ENCODE results near the gene CDC37.
A peak's percentile ranks its signal among the peaks of the same experiment; 100 is the strongest.
"Not testable (repeated sequence)": the region's sequence is repeated elsewhere in the genome, so short reads cannot be mapped to it uniquely, and the experiment has no call there.

Gene CDC37

DNA sequence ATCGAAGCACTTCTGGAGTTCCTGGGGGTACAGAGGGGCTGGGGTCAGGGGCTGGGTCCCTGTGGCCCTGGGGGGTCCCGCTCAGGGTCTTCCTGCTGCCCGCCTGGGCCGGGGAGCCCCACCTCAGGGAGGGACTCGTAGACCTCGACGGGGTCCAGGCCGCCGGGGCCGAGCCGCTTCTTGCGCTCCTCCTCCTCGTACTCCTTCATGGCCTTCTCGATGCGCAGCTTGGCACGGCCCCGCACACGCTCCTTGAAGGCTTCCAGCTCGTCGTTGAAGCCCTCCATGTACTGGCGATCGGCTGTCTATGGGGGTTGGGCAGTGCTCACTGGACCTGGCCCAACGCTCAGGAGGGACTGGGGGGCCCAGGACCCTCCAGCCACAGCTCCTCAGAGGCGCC, 10.2 kb downstream of the CDC37 start:
- no peak for DNase-seq (ENCODE audit: low spot score)

DNA sequence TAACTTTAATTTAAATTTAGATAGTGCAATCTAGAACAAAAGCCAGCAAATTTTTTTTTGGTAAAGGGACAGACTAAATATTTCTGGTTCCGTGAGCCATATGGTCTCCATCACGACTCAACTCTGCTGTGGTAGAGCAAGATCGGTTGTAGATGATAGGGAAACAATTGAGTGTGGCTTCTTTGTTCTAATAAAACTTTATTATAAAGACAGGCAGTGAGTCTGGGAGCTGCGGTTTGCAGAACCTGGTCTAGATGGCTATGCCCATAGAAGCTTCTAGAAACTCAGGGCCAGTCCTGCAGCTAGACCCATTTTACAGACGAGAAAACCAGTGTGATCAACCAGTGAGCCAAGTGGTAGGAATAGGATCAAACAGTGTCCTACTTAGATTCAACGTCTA, 11.2 kb downstream of the CDC37 start:
- no peak for DNase-seq (ENCODE audit: low spot score)

DNA sequence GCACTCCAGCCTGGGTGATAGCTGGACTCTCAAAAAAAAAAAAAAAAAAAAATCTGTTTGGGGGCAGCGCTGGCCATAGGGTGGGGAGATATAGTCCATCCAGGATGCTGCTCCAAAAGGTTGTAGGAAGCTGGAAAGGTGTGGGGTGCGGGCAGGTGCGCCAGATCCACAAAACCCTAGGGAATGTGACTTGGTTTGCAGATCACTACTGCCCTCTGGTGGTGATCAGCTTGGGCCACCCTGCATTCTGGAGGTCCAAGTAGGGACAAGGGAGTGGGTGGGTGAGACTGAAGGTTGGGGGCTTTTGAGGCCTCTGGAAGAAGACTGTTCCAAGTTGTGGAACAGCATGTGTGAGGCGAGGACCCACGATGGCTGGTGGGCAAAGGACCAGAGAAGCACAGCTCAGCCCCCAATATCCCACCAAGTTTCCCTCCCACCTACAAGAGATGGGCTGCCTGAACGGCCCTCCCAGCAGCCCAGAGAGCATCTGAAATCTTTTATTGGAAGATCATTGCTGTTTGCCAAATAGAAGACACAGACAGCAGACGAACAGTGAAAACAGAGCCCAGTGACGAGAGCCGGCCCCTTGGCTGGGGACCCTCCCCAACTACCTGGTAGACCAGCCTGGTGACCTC, 12.6 kb downstream of the CDC37 start:
- peak; percentile 75 for DNase-seq (ENCODE audit: low spot score)

- DNase-seq (ENCODE audit: low spot score) = peak; percentile 35
These were observed 13.5 kb downstream of the CDC37 start for GRCh38 chr19:10389863-10390262.

DNA sequence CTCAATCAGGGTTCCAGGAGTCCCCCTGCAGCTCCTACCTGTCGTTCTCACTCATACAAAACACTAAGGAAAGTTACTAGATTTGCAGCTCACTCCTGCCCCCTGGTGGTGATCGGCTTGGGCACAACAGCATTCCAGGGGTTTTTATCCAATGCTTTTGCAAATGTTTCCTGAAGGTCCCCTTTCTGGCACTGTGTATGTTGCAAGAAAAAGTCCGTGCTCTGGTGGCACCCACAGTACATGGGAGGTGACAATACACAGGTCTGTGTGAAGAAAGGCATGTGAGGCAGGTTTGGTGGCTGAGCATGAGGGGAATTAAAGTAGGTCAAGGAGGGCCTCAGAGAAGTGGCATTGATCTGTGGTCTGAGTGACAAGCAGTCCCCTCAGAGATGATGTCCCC, 14.4 kb downstream of the CDC37 start:
- peak; percentile 89 for DNase-seq (ENCODE audit: low spot score)

GRCh38 chr19:10384580-10384979, 18.8 kb downstream of the CDC37 start:
- no peak for DNase-seq (ENCODE audit: low spot score)

- not testable (repeated sequence) for DNase-seq (ENCODE audit: low spot score)
These were observed 20.2 kb downstream of the CDC37 start for GRCh38 chr19:10383223-10383499.

GRCh38 chr19:10380313-10381102, 22.8 kb downstream of the CDC37 start, which contains the start of gene TYK2:
TYK2 (minus strand) TSS chr19:10380572; CDS start chr19:10378406, 2,166 bp downstream.
- DNase-seq (ENCODE audit: low spot score) = peak; percentile 99

- no peak for DNase-seq (ENCODE audit: low spot score)
These were observed 23.4 kb downstream of the CDC37 start for GRCh38 chr19:10379880-10380312.

GRCh38 chr19:10378124-10378523, 25.2 kb downstream of the CDC37 start:
- no peak for DNase-seq (ENCODE audit: low spot score)

DNA sequence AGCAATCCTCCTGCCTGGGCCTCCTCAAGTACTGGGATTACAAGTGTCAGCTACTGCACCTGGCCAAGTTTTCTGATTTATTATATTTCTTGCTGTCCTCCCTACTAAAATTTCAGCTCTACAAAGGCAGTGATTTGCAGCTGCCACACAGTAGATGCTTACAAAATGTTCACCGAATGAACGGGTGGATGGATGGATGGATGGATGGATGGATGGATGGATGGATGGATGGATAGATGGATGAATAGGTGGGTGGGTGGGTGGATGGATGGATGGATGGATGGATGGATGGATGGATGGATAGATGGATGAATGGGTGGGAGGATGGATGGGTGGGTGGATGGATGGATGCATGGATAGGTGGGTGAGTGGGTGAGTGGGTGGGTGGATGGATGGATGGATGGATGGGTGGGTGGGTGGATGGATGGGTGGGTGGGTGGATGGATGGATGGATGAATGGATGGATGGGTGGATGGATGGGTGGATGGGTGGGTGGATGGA, 26.2 kb downstream of the CDC37 start:
- not testable (repeated sequence) for DNase-seq (ENCODE audit: low spot score)

DNA sequence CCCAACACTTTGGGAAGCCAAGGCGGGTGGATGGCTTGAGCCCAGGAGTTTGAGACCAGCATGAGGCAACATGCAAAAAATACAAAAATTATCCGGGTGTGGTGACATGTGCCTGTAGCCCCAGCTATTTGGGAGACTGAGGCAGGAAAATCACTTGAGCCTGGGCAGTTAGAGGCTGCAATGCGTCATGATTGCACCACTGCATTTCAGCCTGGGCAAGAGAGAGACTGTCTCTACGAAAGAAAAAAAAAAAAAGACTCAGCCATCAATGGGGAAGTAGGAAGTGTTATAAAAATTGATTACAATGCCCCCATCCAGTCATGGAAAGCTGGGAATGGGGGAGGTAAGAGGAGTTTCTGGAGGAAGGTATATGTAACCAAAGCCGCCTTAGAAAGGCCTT, 28.4 kb downstream of the CDC37 start:
- no peak for DNase-seq (ENCODE audit: low spot score)

- no peak for DNase-seq (ENCODE audit: low spot score)
These were observed 30.7 kb downstream of the CDC37 start for GRCh38 chr19:10372690-10373089.

GRCh38 chr19:10368101-10368803, 35.1 kb downstream of the CDC37 start:
- DNase-seq (ENCODE audit: low spot score) = no peak

DNA sequence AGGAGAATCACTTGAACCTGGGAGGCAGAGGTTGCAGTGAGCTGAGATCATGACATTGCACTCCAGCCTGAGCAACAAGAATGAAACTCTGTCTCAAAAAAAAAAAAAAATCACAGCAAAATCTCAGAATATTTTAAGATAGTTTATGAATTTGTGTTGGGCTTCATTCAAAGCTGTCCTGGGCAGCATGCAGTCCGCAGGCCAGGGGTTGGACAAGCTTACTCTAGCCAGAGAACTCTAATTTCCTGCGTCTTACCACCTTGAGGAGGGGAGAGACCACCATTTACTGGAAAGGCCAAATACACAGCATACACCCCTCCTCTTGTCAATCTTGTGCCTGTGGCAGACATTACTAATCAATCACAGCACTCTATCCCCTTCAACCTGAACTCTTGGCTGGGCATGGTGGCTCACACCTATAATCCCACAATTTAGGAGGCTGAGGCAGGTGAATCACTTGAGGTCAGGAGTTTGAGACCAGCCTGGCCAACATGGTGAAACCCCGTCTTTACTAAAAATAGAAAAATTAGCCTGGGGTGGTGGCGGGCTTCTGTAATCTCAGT, 36.3 kb downstream of the CDC37 start:
- not testable (repeated sequence) for DNase-seq (ENCODE audit: low spot score)

- no peak for DNase-seq (ENCODE audit: low spot score)
These were observed 37.8 kb downstream of the CDC37 start for GRCh38 chr19:10365518-10365917.

DNA sequence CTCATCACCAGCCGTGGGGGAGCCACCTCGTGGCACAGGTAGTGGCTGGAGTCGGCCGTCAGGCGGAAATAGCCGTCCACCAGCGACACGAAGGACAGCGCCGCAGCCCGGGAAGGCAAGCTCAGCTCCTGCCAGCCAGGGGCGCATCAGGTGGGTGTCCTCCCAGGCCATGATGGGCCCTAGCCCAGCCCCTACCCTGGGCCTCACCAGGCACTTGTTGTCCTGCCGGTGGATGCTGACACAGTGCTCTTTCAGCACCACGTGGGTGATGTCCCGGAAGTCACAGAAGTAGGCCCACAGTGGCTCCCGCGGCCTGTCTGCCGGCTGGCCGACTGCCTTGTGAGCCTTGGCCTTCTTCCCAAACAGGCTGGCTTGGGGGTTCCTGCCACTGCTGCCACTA, 38.7 kb downstream of the CDC37 start:
- peak; percentile 19 for DNase-seq (ENCODE audit: low spot score)

DNA sequence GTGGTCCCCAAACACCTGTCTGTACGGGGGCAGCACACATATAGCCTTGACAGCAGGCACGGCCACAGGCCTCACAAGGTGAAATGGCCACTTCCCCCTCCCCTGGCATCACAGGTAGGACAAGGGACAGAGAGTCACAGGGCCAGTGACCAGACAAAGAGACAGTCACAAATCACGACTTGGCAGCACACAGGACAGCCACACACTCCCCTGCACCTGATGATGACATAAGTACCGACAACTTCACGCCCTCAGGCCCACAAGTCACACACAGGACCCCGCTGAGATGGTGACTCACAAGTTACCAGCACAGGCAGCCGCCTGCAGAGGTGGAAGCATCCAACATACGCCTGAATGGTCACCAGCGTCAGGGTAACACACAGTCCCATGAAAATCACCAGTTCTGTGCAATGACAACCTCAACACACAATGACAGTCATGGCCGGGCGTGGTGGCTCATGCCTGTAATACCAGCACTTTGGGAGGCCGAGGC, 39.5 kb downstream of the CDC37 start:
- DNase-seq (ENCODE audit: low spot score) = no peak

DNA sequence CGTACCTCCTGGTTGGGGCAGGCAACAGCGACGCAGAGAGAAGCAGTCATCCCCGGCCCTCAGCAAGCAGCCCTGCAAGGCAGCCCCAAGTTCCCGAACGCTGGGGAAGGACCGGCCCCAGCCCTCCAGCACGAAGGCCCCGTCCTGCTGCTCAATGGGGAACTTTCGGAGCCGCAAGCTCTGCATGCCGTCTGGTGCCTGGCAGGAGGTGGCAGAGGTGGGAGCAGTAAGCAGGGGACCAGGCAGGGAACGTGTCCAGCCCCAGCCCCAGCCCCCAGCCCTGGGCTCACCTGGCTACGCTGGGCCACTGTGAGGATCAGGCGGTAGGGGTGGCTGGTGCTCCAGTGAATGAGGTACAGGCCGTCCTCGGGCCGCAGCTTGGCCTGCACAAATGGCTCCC, 41.1 kb downstream of the CDC37 start:
- no peak for DNase-seq (ENCODE audit: low spot score)

- no peak for DNase-seq (ENCODE audit: low spot score)
These were observed 41.8 kb downstream of the CDC37 start for GRCh38 chr19:10361569-10362011.

DNA sequence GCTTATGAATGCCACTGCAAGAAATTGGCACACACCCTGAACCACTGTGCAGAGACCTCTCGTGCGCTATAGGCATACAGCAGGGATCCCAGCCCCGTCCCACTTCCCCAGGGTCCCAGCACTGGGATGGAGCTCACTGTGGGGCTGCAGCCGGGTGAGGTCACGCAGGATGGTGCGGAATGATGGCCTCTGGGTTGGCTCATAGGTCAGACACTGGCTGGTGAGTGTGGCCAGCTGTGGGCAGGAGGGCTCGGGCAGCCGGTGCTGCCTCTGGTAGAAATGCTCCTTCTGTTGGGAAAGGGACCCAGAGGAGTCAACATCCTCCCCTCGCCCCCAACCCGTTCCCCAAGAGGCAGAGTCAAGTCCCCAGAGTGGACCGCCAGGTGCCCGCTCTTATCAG, 46.9 kb downstream of the CDC37 start:
- no peak for DNase-seq (ENCODE audit: low spot score)

- DNase-seq (ENCODE audit: low spot score) = peak; percentile 23
These were observed 49.5 kb downstream of the CDC37 start for GRCh38 chr19:10353793-10354391.
